ENCODE results near the gene CCL24. TPM values are rescaled to one million over a fixed set of nuclear protein-coding genes. Genes with fewer than 3 reads are reported as not detected.
A peak's percentile ranks its signal among the peaks of the same experiment; 100 is the strongest.
"Not testable (repeated sequence)": the region's sequence is repeated elsewhere in the genome, so short reads cannot be mapped to it uniquely, and the experiment has no call there.

Gene CCL24
- total RNA-seq = not detected

GRCh38 chr7:75813781-75814236, at the start of gene CCL24:
CCL24 (minus strand) TSS chr7:75813806; CDS start chr7:75813715, 91 bp downstream.
- Histone ChIP-seq H3K27ac (no peak within 1 kb of the TSS), H3K27me3 (no peaks in the 10 kb centered on the region), H3K4me3 (no peak within 1 kb of the TSS), H3K4me1 (no peaks in the 10 kb centered on the region), H3K36me3 (no peaks in the 10 kb centered on the region), H3K9me3 (no peaks in the 10 kb centered on the region)
- no peak for TF ChIP-seq CTCF (IDR thresholded peaks at IDR 0.05)
- no peak for DNase-seq (ENCODE audit: low spot score)

GRCh38 chr7:75861636-75862035, 48.0 kb upstream of the CCL24 start:
- Histone ChIP-seq H3K4me3 (no peak overlapping the region), H3K9me3 (no peaks in the 10 kb centered on the region), H3K36me3 (no peaks in the 10 kb centered on the region), H3K27me3 (no peaks in the 10 kb centered on the region), H3K4me1 (peaks cover 0 to 7% of the 10 kb centered on the region in 2 donors), H3K27ac (peak overlapping the region; percentile 55 to 64)
- no peak for DNase-seq (ENCODE audit: low spot score)
- TF ChIP-seq CTCF (IDR thresholded peaks at IDR 0.05) = no peak

- Histone ChIP-seq H3K4me1 (no peaks in the 10 kb centered on the region), H3K4me3 (no peak overlapping the region), H3K9me3 (no peaks in the 10 kb centered on the region), H3K27ac (no peak overlapping the region), H3K36me3 (no peaks in the 10 kb centered on the region), H3K27me3 (no peaks in the 10 kb centered on the region)
- no peak for DNase-seq (ENCODE audit: low spot score)
- no peak for TF ChIP-seq CTCF (IDR thresholded peaks at IDR 0.05)
Observed at GRCh38 chr7:75858410-75858809, 44.8 kb upstream of the CCL24 start.

- H3K4me3 ChIP-seq = no peak overlapping the region
- no peak for TF ChIP-seq CTCF (IDR thresholded peaks at IDR 0.05)
- DNase-seq (ENCODE audit: low spot score) = no peak
- H3K27me3 ChIP-seq = no peaks in the 10 kb centered on the region
- H3K36me3 ChIP-seq = no peaks in the 10 kb centered on the region
- H3K9me3 ChIP-seq = no peaks in the 10 kb centered on the region
- no peak overlapping the region for H3K27ac ChIP-seq
- no peaks in the 10 kb centered on the region for H3K4me1 ChIP-seq
Observed at GRCh38 chr7:75856536-75856935, 42.9 kb upstream of the CCL24 start.

GRCh38 chr7:75854813-75855345, 41.3 kb upstream of the CCL24 start:
- DNase-seq (ENCODE audit: low spot score); H3K4me1 ChIP-seq; H3K36me3 ChIP-seq; H3K27ac ChIP-seq; H3K4me3 ChIP-seq; H3K9me3 ChIP-seq; H3K27me3 ChIP-seq: not testable (repeated sequence)

GRCh38 chr7:75854233-75854632, 40.6 kb upstream of the CCL24 start:
- TF ChIP-seq CTCF (IDR thresholded peaks at IDR 0.05) = no peak
- Histone ChIP-seq H3K9me3 (no peaks in the 10 kb centered on the region), H3K27me3 (no peaks in the 10 kb centered on the region), H3K4me3 (no peak overlapping the region), H3K36me3 (no peaks in the 10 kb centered on the region), H3K27ac (no peak overlapping the region), H3K4me1 (no peaks in the 10 kb centered on the region)
- no peak for DNase-seq (ENCODE audit: low spot score)

Measured in right atrium auricular region (tissue), 2 donors.